ENCODE results near the gene KCTD10. TPM values are rescaled to one million over a fixed set of nuclear protein-coding genes. Genes with fewer than 3 reads are reported as not detected.

Gene KCTD10
- total and polyA plus RNA-seq, 8 donors = 6.7 to 16.7 (median 10.7) TPM

- no peaks in the 10 kb centered on the region for H3K27me3 ChIP-seq
- FAIRE-seq (no peak), DNase-seq (no peak), ATAC-seq (peak in 1 of 4 donors; percentile 55)
- intact Hi-C loops (cut with DNase I) = no loop called here
- H3K36me3 ChIP-seq = peaks cover 0 to 44% (median 12%) of the 10 kb centered on the region in 3 donors
- H3K4me1 ChIP-seq = no peaks in the 10 kb centered on the region
- H3K27ac ChIP-seq = no peak overlapping the region
- H3K4me3 ChIP-seq = no peak overlapping the region
- no peaks in the 10 kb centered on the region for H3K9me3 ChIP-seq
- TF ChIP-seq CTCF (IDR thresholded peaks at IDR 0.05) = no peak
- 85% methylated on average over 10 of the region's 10 CpGs for WGBS, 2 donors
These were observed 46.0 kb upstream of the KCTD10 start for GRCh38 chr12:109523071-109523470.

GRCh38 chr12:109521831-109522230, 44.7 kb upstream of the KCTD10 start:
- FAIRE-seq (no peak), DNase-seq (no peak), ATAC-seq (no peak)
- Histone ChIP-seq H3K4me3 (no peak overlapping the region), H3K9me3 (no peaks in the 10 kb centered on the region), H3K4me1 (no peaks in the 10 kb centered on the region), H3K27me3 (no peaks in the 10 kb centered on the region), H3K27ac (no peak overlapping the region), H3K36me3 (peaks cover 0 to 46% (median 13%) of the 10 kb centered on the region in 3 donors)
- no peak for TF ChIP-seq CTCF (IDR thresholded peaks at IDR 0.05)
- intact Hi-C loops (cut with DNase I) = no loop called here
- WGBS, 2 donors = 83 to 84% methylated on average over 10 of the region's 10 CpGs

GRCh38 chr12:109519787-109520186, 42.7 kb upstream of the KCTD10 start:
- no peak for FAIRE-seq
- Histone ChIP-seq H3K9me3 (no peaks in the 10 kb centered on the region), H3K27ac (peak overlapping the region in 1 of 4 donors; percentile 14), H3K36me3 (peaks cover 0 to 48% (median 17%) of the 10 kb centered on the region in 3 donors), H3K4me3 (no peak overlapping the region), H3K4me1 (no peaks in the 10 kb centered on the region), H3K27me3 (no peaks in the 10 kb centered on the region)
- no peak for ATAC-seq
- intact Hi-C loops (cut with DNase I) = loop anchor here in 2 of 3 donors (5.0 to 10.0 kb wide), 2 partner anchors 258 to 265 kb away; no protein-coding TSS in a partner anchor
- TF ChIP-seq CTCF (IDR thresholded peaks at IDR 0.05) = no peak
- WGBS, 2 donors = 90 to 95% methylated on average over 6 of the region's 6 CpGs
- no peak for DNase-seq

- H3K4me3 ChIP-seq = no peak overlapping the region
- peaks cover 0 to 42% (median 23%) of the 10 kb centered on the region in 3 donors for H3K36me3 ChIP-seq
- no peaks in the 10 kb centered on the region for H3K27me3 ChIP-seq
- WGBS, 2 donors = 67 to 68% methylated on average over 11 of the region's 11 CpGs
- no peaks in the 10 kb centered on the region for H3K9me3 ChIP-seq
- H3K4me1 ChIP-seq = no peaks in the 10 kb centered on the region
- TF ChIP-seq CTCF (IDR thresholded peaks at IDR 0.05) = peak; percentile 55 to 77 (median 60)
- DNase-seq (peak in 5 of 6 donors; percentile 27 to 74 (median 46)), ATAC-seq (peak in 3 of 4 donors; percentile 81 to 87 (median 86)), FAIRE-seq (no peak)
- H3K27ac ChIP-seq = peak overlapping the region in 1 of 4 donors; percentile 14
- intact Hi-C loops (cut with DNase I) = loop anchor here in 2 of 3 donors (5.0 to 10.0 kb wide), 2 partner anchors 258 to 266 kb away; no protein-coding TSS in a partner anchor
These were observed 41.9 kb upstream of the KCTD10 start for GRCh38 chr12:109518820-109519665.

Data from pancreas (tissue), 10 donors.